ENCODE data around the gene IBTK.

GRCh38 chr6:82197784-82198183 is 49.8 kb downstream of the IBTK start:
- TF ChIP-seq CTCF (conservative IDR thresholded peaks at IDR 0.05; ENCODE audit: low read depth, low read length) (no peak), BHLHE40 (IDR thresholded peaks at IDR 0.05; ENCODE audit: low read depth, low read length) (no peak), POLR2A (IDR thresholded peaks at IDR 0.05; ENCODE audit: low read depth, low read length) (no peak), MAFK (IDR thresholded peaks at IDR 0.05; ENCODE audit: low read depth, low read length) (no peak), MAZ (IDR thresholded peaks at IDR 0.05; ENCODE audit: borderline replicate concordance, low read depth, low read length) (no peak), RAD21 (IDR thresholded peaks at IDR 0.05; ENCODE audit: low read length) (no peak), ELK1 (IDR thresholded peaks at IDR 0.05; ENCODE audit: borderline replicate concordance, low read depth, low read length) (no peak)
- TF ChIP-seq, protein P1, sequence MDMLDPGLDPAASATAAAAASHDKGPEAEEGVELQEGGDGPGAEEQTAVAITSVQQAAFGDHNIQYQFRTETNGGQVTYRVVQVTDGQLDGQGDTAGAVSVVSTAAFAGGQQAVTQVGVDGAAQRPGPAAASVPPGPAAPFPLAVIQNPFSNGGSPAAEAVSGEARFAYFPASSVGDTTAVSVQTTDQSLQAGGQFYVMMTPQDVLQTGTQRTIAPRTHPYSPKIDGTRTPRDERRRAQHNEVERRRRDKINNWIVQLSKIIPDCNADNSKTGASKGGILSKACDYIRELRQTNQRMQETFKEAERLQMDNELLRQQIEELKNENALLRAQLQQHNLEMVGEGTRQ (IDR thresholded peaks at IDR 0.05; ENCODE audit: low read depth, low read length) = no peak

Measured in IMR-90 (cell line).